ENCODE data around the gene PNMA1.

Gene PNMA1

GRCh38 chr14:73713803-73714655, at the start of gene PNMA1:
Gene PNMA1 (minus strand): TSS chr14:73714384. CDS start chr14:73713639, 745 bp downstream.
- peak; percentile 69 to 82 for DNase-seq (ENCODE audit: low read depth in 1 of 2, low spot score in 1 of 2)

- no peak for DNase-seq (ENCODE audit: low read depth in 1 of 2, low spot score in 1 of 2)
These were observed 49.2 kb upstream of the PNMA1 start for GRCh38 chr14:73763396-73763795.

- DNase-seq (ENCODE audit: low read depth in 1 of 2, low spot score in 1 of 2) = no peak
These were observed 48.2 kb upstream of the PNMA1 start for GRCh38 chr14:73762375-73762822.

GRCh38 chr14:73761618-73762355, 47.6 kb upstream of the PNMA1 start:
- no peak for DNase-seq (ENCODE audit: low read depth in 1 of 2, low spot score in 1 of 2)

- DNase-seq (ENCODE audit: low read depth in 1 of 2, low spot score in 1 of 2) = no peak
These were observed 46.7 kb upstream of the PNMA1 start for GRCh38 chr14:73760598-73761586.

- peak; percentile 90 to 95 for DNase-seq (ENCODE audit: low read depth in 1 of 2, low spot score in 1 of 2)
These were observed 45.8 kb upstream of the PNMA1 start for GRCh38 chr14:73759714-73760597.

- peak in 1 of 2 donors; percentile 45 for DNase-seq (ENCODE audit: low read depth in 1 of 2, low spot score in 1 of 2)
These were observed 45.1 kb upstream of the PNMA1 start for GRCh38 chr14:73759183-73759713.

- peak; percentile 46 to 57 for DNase-seq (ENCODE audit: low read depth in 1 of 2, low spot score in 1 of 2)
These were observed 44.4 kb upstream of the PNMA1 start for GRCh38 chr14:73758392-73759182.

GRCh38 chr14:73757876-73758391, 43.8 kb upstream of the PNMA1 start:
- DNase-seq (ENCODE audit: low read depth in 1 of 2, low spot score in 1 of 2) = no peak

- DNase-seq (ENCODE audit: low read depth in 1 of 2, low spot score in 1 of 2) = no peak
These were observed 43.2 kb upstream of the PNMA1 start for GRCh38 chr14:73757381-73757780.

GRCh38 chr14:73755434-73756014, 41.3 kb upstream of the PNMA1 start:
- DNase-seq (ENCODE audit: low read depth in 1 of 2, low spot score in 1 of 2) = no peak

- DNase-seq (ENCODE audit: low read depth in 1 of 2, low spot score in 1 of 2) = no peak
These were observed 40.8 kb upstream of the PNMA1 start for GRCh38 chr14:73754911-73755360.

- no peak for DNase-seq (ENCODE audit: low read depth in 1 of 2, low spot score in 1 of 2)
These were observed 40.0 kb upstream of the PNMA1 start for GRCh38 chr14:73753887-73754795.

- no peak for DNase-seq (ENCODE audit: low read depth in 1 of 2, low spot score in 1 of 2)
These were observed 39.1 kb upstream of the PNMA1 start for GRCh38 chr14:73753124-73753886.

- DNase-seq (ENCODE audit: low read depth in 1 of 2, low spot score in 1 of 2) = no peak
These were observed 38.3 kb upstream of the PNMA1 start for GRCh38 chr14:73752297-73752992.

GRCh38 chr14:73751157-73751691, 37.0 kb upstream of the PNMA1 start:
- no peak for DNase-seq (ENCODE audit: low read depth in 1 of 2, low spot score in 1 of 2)

All from activated T-helper 1 cell treated with anti-CD3 and anti-CD28 coated beads, Interleukin-2, amount 50 U/mL, for 16 hours (primary cell).